ENCODE measurements around the gene EIPR1. TPM values are rescaled to one million over a fixed set of nuclear protein-coding genes. Genes with fewer than 3 reads are reported as not detected.

Gene EIPR1
- total and polyA plus RNA-seq, 2 experiments from 2014 or later = 17.4 to 46.3 TPM

GRCh38 chr2:3193443-3194330 lies 183.9 kb downstream of the EIPR1 start (continued):
- TF ChIP-seq, protein P1, sequence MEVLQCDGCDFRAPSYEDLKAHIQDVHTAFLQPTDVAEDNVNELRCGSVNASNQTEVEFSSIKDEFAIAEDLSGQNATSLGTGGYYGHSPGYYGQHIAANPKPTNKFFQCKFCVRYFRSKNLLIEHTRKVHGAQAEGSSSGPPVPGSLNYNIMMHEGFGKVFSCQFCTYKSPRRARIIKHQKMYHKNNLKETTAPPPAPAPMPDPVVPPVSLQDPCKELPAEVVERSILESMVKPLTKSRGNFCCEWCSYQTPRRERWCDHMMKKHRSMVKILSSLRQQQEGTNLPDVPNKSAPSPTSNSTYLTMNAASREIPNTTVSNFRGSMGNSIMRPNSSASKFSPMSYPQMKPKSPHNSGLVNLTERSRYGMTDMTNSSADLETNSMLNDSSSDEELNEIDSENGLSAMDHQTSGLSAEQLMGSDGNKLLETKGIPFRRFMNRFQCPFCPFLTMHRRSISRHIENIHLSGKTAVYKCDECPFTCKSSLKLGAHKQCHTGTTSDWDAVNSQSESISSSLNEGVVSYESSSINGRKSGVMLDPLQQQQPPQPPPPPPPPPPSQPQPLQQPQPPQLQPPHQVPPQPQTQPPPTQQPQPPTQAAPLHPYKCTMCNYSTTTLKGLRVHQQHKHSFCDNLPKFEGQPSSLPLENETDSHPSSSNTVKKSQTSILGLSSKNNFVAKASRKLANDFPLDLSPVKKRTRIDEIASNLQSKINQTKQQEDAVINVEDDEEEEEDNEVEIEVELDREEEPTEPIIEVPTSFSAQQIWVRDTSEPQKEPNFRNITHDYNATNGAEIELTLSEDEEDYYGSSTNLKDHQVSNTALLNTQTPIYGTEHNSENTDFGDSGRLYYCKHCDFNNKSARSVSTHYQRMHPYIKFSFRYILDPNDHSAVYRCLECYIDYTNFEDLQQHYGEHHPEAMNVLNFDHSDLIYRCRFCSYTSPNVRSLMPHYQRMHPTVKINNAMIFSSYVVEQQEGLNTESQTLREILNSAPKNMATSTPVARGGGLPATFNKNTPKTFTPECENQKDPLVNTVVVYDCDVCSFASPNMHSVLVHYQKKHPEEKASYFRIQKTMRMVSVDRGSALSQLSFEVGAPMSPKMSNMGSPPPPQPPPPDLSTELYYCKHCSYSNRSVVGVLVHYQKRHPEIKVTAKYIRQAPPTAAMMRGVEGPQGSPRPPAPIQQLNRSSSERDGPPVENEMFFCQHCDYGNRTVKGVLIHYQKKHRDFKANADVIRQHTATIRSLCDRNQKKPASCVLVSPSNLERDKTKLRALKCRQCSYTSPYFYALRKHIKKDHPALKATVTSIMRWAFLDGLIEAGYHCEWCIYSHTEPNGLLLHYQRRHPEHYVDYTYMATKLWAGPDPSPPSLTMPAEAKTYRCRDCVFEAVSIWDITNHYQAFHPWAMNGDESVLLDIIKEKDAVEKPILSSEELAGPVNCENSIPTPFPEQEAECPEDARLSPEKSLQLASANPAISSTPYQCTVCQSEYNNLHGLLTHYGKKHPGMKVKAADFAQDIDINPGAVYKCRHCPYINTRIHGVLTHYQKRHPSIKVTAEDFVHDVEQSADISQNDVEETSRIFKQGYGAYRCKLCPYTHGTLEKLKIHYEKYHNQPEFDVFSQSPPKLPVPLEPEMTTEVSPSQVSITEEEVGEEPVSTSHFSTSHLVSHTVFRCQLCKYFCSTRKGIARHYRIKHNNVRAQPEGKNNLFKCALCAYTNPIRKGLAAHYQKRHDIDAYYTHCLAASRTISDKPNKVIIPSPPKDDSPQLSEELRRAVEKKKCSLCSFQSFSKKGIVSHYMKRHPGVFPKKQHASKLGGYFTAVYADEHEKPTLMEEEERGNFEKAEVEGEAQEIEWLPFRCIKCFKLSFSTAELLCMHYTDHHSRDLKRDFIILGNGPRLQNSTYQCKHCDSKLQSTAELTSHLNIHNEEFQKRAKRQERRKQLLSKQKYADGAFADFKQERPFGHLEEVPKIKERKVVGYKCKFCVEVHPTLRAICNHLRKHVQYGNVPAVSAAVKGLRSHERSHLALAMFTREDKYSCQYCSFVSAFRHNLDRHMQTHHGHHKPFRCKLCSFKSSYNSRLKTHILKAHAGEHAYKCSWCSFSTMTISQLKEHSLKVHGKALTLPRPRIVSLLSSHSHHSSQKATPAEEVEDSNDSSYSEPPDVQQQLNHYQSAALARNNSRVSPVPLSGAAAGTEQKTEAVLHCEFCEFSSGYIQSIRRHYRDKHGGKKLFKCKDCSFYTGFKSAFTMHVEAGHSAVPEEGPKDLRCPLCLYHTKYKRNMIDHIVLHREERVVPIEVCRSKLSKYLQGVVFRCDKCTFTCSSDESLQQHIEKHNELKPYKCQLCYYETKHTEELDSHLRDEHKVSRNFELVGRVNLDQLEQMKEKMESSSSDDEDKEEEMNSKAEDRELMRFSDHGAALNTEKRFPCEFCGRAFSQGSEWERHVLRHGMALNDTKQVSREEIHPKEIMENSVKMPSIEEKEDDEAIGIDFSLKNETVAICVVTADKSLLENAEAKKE (CRISPR knock-in tag; IDR thresholded peaks at IDR 0.05) = no peak

DNA sequence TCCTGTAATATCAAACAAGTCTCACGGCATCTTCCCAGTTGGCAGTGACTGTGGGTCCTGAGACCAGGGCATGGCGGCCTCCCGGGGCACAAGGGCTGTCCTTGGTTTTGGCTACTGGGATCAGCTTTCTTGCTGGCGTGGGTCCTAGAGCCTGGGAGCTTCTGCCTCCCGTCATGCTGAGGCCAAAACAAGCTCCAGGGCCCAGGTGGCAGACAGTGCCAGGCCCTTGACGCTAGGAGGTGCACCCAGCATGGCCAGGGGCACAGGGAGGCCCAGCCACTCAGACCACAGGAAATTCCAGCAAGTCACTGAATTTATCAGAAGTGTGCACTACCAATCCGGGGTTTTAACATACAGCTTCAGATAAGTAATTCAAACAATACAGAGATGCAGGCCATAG lies 184.7 kb downstream of the EIPR1 start:
- H3F3A ChIP-seq (replicated peaks; ENCODE audit: low read depth) = no peaks in the 10 kb centered on the region
- H3K4me3 Mint-ChIP-seq = no peak overlapping the region
- no peaks in the 10 kb centered on the region for H3K9me3 Mint-ChIP-seq
- H2AFZ ChIP-seq = no peak overlapping the region
- peaks cover 12% of the 10 kb centered on the region for H3K4me1 Mint-ChIP-seq
- no peaks in the 10 kb centered on the region for H3K36me3 ChIP-seq (ENCODE audit: insufficient read depth)
- H3K4me3 ChIP-seq = no peak overlapping the region
- no peaks in the 10 kb centered on the region for H3K27me3 ChIP-seq (ENCODE audit: insufficient read depth)
- no peak for DNase-seq (ENCODE audit: low spot score)
- no peak overlapping the region for H3K4me2 ChIP-seq
- H3K79me2 ChIP-seq (replicated peaks; ENCODE audit: insufficient read depth) = no peaks in the 10 kb centered on the region
- no peaks in the 10 kb centered on the region; the same call in none of the 2 replicates for H4K20me1 ChIP-seq (replicated peaks; ENCODE audit: insufficient read depth)
- H3K9me2 ChIP-seq (ENCODE audit: insufficient read depth) = no peaks in the 10 kb centered on the region
- H3K36me3 Mint-ChIP-seq (ENCODE audit: low read depth) = peaks cover 9% of the 10 kb centered on the region; the same call in 2 of the 3 replicates
- H3K27me3 Mint-ChIP-seq (ENCODE audit: insufficient read depth, low read depth, poor library complexity) = peaks cover 12% of the 10 kb centered on the region
- no peak for ATAC-seq
- peaks cover 9% of the 10 kb centered on the region; the same call in 1 of the 2 replicates for H3K4me1 ChIP-seq (ENCODE audit: insufficient read depth)
- no peak overlapping the region for H3K27ac ChIP-seq (ENCODE audit: low read depth)
- no peak overlapping the region for H3K27ac Mint-ChIP-seq
- TF ChIP-seq STAT1 (IDR thresholded peaks at IDR 0.05; ENCODE audit: unreplicated experiment) (no peak), NANOG (IDR thresholded peaks at IDR 0.05; ENCODE audit: borderline replicate concordance) (no peak), POLR2AphosphoS5 (IDR thresholded peaks at IDR 0.05; ENCODE audit: low read depth) (no peak)
- TF ChIP-seq, protein P1 (CRISPR knock-in tag; IDR thresholded peaks at IDR 0.05) = no peak
